Heart left ventricle (tissue), 16 donors: ENCODE results near the gene TKT. TPM values are rescaled to one million over a fixed set of nuclear protein-coding genes. Genes with fewer than 3 reads are reported as not detected.

ENCODE experiments used
- ATAC-seq, 4 donors: fragments of 200-7000 bp; cut with Tn5 transposase; one replicate each; pipeline ENCODE4 v1.9.1; 2020 to 2022; ENCODE audit warnings: moderate library complexity in 4 of 4, mild to moderate bottlenecking in 3 of 4, moderate number of reproducible peaks in 1 of 4
- DNase-seq, 5 donors: peaks; one replicate each; pipeline ENCODE4 v3.0.0-alpha.2; 2020
- H3K27ac ChIP-seq, 12 donors: fragments of 200-600 bp; sonication (generic) in 4 of 12; one replicate each; pipeline versions ENCODE4 v1.5.0 to v1.8.0; 2016 to 2022; ENCODE audit warnings: mild to moderate bottlenecking in 2 of 12
- H3K27me3 ChIP-seq, 9 donors: fragments of 200-600 bp; sonication (generic) in 2 of 9; one replicate each; pipeline versions ENCODE4 v1.5.1 to v1.8.0; 2016 to 2022; ENCODE audit warnings: mild to moderate bottlenecking in 3 of 9
- H3K36me3 ChIP-seq, 9 donors: fragments of 200-600 bp; sonication (generic) in 2 of 9; one replicate each; pipeline versions ENCODE4 v1.5.0 to v1.8.0; 2018 to 2022; ENCODE audit warnings: mild to moderate bottlenecking in 2 of 9
- H3K4me1 ChIP-seq, 12 donors: fragments of 200-600 bp; sonication (generic) in 4 of 12; one replicate each; pipeline versions ENCODE4 v1.5.0 to v1.8.0; 2016 to 2022; ENCODE audit warnings: mild to moderate bottlenecking in 3 of 12
- H3K4me3 ChIP-seq, 12 donors: fragments of 200-600 bp; sonication (generic) in 4 of 12; one replicate each; pipeline versions ENCODE4 v1.5.0 to v1.8.0; 2017 to 2022; ENCODE audit warnings: mild to moderate bottlenecking in 9 of 12, moderate library complexity in 4 of 12
- H3K9me3 ChIP-seq, 12 donors: fragments of 200-600 bp; sonication (generic) in 4 of 12; one replicate each; pipeline versions ENCODE4 v1.5.0 to v1.8.0; 2016 to 2022; ENCODE audit warnings: mild to moderate bottlenecking in 1 of 12
- POLR2A ChIP-seq, 2 donors: fragments of 450-650 bp; IDR thresholded peaks; one replicate each; pipeline ENCODE4 v1.6.1; 2017; ENCODE audit warnings: antibody characterized with exemption in 2 of 2, mild to moderate bottlenecking in 2 of 2, moderate library complexity in 2 of 2
- WGBS, 4 donors: extraction: QIAGEN DNeasy Blood & Tissue Kit in 2 of 4; methylation state at CpG; one replicate each; pipeline versions ENCODE4 v1.1.5 to v1.1.7; 2013 to 2018; 5-methylcytosine and 5-hydroxymethylcytosine counted together
- intact Hi-C, 10 donors: fragments of 100-400 bp; cut with DNase I; formaldehyde crosslinking; loops; one replicate each; pipeline versions ENCODE4 v1.11.1 to v1.14.2; 2022
- polyA plus RNA-seq, 2 donors: library from polyadenylated mRNA; stranded (reverse); fragments of 200-250 nt; gene quantifications; one replicate each; pipeline ENCODE4 v1.2.3, GENCODE V29; 2013
- total RNA-seq, 9 donors: library from RNA; depleted of rRNA in 2 of 9; stranded (reverse); fragments of >200 nt in 2 of 9; fragmentation: NEBNext Ultra II Directional in 3 of 9; extraction: Animal tissue kit (Norgen Biotek cat#: 25700) in 3 of 9; gene quantifications; one replicate each; pipeline versions ENCODE4 v1.1.0 to v1.2.4, GENCODE V29; 2016 to 2023
- TF ChIP-seq, protein P1 (sequence below), 12 donors: fragments of 200-600 bp; sonication (generic) in 4 of 12; IDR thresholded peaks; one replicate each; pipeline versions ENCODE4 v1.5.0 to v1.8.0; 2018 to 2022; ENCODE audit warnings: antibody characterized with exemption in 12 of 12, mild to moderate bottlenecking in 5 of 12
- donor health status: ischemic (EF 13 %, LVEDD 7.1; RV severe dilation, severe dysfunction).
- donor health status: healthy with polysubstance abuse.
- donor health status: DM: no; HTN: yes; CAD: no.
- donor health status: DM: no; HTN: no; CAD: no.
- donor health status: ischemic (EF 25% LVEDD 6.9; RV normal size, moderate dysfunction).
- donor health status: ischemic (EF 25% LVEDD 5.7; RV mildly dilated, moderate dysfunction).
- donor health status: healthy.
- donor health status: DM: yes; HTN: yes; CAD: no.
- donor health status: ischemic (EF 35%, LVEDD 5.7; RV mildly dilated, moderate dysfunction).
- donor health status: nonischemic (EF 11% LVEDD 7.7; RV severe dilation, severe dysfunction).
- donor health status: DM: yes; HTN: yes; CAD: no.
- donor health status: PGD.
- donor health status: ischemic (EF 29% LVEDD 5.4; RV normal size, mild dysfunction).
- donor health status: nonischemic (EF 23%, LVEDD 6.1; RV moderate dilation, normal function).

TKT gene
- total and polyA plus RNA-seq, 11 donors = 20.6 to 111 (median 36.6) TPM

DNA sequence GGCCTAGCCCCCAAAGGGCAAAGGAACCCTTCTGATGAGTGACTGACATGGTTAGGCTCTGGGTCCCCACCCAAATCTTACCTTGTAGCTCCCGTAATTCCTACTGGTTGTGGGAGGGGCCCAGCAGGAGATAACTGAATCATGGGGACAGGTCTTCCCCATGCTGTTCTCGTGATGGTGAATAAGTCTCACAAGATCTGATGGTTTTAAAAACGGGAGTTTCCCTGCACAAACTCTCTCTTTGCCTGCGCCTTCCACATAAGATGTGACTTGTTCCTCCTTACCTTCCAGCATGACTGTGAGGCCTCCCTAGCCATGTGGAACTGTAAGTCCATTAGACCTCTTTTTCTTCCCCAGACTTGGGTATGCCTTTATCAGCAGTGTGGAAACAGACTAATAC is 16.9 kb downstream of the TKT start:
- H3K4me1 ChIP-seq = peaks cover 0 to 76% (median 37%) of the 10 kb centered on the region in 12 donors
- no peak for ATAC-seq
- WGBS, 4 donors = 89 to 94% (median 92%) methylated on average over 4 of the region's 4 CpGs

DNA sequence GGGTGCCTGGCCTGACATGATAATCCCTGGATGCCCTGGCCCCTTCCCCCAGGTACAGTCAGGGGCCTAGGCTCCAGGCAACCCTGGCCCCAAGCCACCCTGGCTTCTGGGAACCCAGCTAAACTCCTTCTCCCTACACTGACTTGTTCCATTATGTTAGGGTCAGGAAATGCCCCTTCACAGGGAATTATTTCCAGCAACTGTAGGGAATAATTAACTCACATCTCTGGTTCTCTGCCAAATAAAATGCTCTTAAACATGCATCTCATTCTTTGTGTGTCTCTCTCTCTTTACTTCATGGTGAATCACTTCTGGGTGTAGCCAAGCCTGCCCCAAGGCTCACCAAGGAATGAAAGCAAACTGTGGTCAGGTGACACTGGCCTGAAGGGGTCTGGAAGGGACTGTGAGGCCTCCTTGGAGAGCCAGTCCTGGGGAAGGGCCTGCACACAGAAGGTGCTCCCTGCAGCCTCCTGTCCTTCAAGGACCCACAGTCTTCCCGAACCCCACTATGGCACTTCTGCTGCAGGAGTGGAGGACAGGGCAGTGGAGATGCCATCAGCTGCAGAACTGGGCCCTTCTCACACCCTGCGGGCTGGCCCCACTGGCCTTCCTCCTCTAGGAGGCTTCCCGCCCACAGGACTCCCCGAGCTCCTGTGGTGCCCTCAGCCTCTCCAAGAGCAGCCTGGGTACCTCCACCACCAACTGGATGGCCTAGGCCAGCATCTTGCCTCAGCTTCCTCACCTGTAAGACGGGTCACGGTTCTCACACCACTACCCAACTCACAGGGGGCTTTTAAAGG is 17.6 kb downstream of the TKT start:
- WGBS, 4 donors = 82 to 96% (median 93%) methylated on average over 6 of the region's 6 CpGs
- ATAC-seq = peak in 1 of 4 donors; percentile 9
- H3K9me3 ChIP-seq = no peaks in the 10 kb centered on the region
- peaks cover 0 to 69% (median 31%) of the 10 kb centered on the region in 12 donors for H3K4me1 ChIP-seq
- H3K27ac ChIP-seq = peak overlapping the region in 3 of 12 donors; percentile 41 to 69 (median 67)
- TF ChIP-seq, protein P1, sequence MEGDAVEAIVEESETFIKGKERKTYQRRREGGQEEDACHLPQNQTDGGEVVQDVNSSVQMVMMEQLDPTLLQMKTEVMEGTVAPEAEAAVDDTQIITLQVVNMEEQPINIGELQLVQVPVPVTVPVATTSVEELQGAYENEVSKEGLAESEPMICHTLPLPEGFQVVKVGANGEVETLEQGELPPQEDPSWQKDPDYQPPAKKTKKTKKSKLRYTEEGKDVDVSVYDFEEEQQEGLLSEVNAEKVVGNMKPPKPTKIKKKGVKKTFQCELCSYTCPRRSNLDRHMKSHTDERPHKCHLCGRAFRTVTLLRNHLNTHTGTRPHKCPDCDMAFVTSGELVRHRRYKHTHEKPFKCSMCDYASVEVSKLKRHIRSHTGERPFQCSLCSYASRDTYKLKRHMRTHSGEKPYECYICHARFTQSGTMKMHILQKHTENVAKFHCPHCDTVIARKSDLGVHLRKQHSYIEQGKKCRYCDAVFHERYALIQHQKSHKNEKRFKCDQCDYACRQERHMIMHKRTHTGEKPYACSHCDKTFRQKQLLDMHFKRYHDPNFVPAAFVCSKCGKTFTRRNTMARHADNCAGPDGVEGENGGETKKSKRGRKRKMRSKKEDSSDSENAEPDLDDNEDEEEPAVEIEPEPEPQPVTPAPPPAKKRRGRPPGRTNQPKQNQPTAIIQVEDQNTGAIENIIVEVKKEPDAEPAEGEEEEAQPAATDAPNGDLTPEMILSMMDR (IDR thresholded peaks at IDR 0.05) = no peak
- no peak for TF ChIP-seq POLR2A (IDR thresholded peaks at IDR 0.05)
- peak in 1 of 5 donors; percentile 24 for DNase-seq
- H3K27me3 ChIP-seq = no peaks in the 10 kb centered on the region
- no peak overlapping the region for H3K4me3 ChIP-seq
- peaks cover 0 to 87% (median 66%) of the 10 kb centered on the region in 9 donors for H3K36me3 ChIP-seq
- intact Hi-C loops = loop anchor here in 1 of 10 donors (5.0 kb wide), 1 partner anchor 34 kb away; no protein-coding TSS in a partner anchor

More for the DNA sequence above, 16.9 kb downstream of the TKT start:
- no peaks in the 10 kb centered on the region for H3K27me3 ChIP-seq
- DNase-seq = no peak
- peak overlapping the region in 2 of 12 donors; percentile 67 to 69 for H3K27ac ChIP-seq
- TF ChIP-seq, protein P1 (IDR thresholded peaks at IDR 0.05) = no peak
- no peak for TF ChIP-seq POLR2A (IDR thresholded peaks at IDR 0.05)
- intact Hi-C loops = loop anchor here in 1 of 10 donors (5.0 kb wide), 1 partner anchor 33 kb away; no protein-coding TSS in a partner anchor
- H3K36me3 ChIP-seq = peaks cover 0 to 80% (median 60%) of the 10 kb centered on the region in 9 donors
- no peaks in the 10 kb centered on the region for H3K9me3 ChIP-seq
- no peak overlapping the region for H3K4me3 ChIP-seq

DNA sequence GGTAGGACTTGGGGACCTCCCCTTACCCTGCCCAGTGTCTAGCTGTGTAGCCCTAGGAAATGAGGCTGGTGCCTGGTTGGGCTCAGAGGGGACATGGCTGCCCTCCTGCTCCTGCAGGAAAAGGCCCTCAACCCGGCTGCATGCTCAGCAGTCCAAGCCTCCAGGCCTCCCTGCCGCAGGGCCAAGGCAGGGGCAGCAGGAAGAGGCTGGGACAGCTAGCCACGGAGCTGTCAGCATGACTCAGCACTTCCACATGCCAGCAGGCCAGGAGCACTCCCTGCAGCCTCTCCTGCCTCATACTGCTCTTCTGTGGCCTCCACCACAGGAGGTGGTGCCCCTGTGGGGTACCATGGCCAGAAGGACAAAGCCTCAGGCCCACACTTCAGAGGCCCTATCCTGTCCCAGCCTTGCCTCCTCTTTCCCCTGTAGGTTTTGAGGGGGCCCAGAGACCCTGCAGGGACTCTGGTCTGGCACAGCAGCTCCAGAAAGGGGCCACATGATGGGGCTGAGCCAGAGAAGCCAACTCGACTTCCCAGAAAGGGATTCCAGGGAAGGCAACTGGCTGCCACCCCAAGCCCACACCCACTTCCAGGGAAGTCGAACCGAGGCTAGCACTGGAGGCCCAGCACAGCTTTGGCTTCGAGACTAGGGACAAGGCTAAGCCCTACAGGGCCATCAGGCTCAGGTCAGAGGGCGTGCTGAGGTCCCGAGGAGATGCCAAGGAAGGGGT is 19.5 kb downstream of the TKT start:
- intact Hi-C loops = loop anchor here in 1 of 10 donors (5.0 kb wide), 1 partner anchor 36 kb away; no protein-coding TSS in a partner anchor
- H3K27ac ChIP-seq = peak overlapping the region; percentile 21 to 86 (median 64)
- H3K36me3 ChIP-seq = peaks cover 4 to 97% (median 78%) of the 10 kb centered on the region in 9 donors
- H3K9me3 ChIP-seq = no peaks in the 10 kb centered on the region
- WGBS, 4 donors = 54 to 60% (median 57%) methylated on average over 7 to 9 of the region's 9 CpGs
- H3K27me3 ChIP-seq = no peaks in the 10 kb centered on the region
- peak; percentile 65 to 89 (median 84) for DNase-seq
- peak; percentile 67 to 92 (median 84) for ATAC-seq
- no peak overlapping the region for H3K4me3 ChIP-seq
- no peak for TF ChIP-seq POLR2A (IDR thresholded peaks at IDR 0.05)
- TF ChIP-seq, protein P1 (IDR thresholded peaks at IDR 0.05) = no peak
- peaks cover 0 to 54% (median 13%) of the 10 kb centered on the region in 12 donors for H3K4me1 ChIP-seq
